ENCODE data around the gene CCK. TPM values are rescaled to one million over a fixed set of nuclear protein-coding genes. Genes with fewer than 3 reads are reported as not detected.

Gene CCK
- total and polyA plus RNA-seq, 12 donors: not detected

GRCh38 chr3:42224178-42224577 lies 41.8 kb downstream of the CCK start:
- no peak for TF ChIP-seq CTCF (IDR thresholded peaks at IDR 0.05)
- Histone ChIP-seq H3K36me3 (peaks cover 0 to 72% (median 8%) of the 10 kb centered on the region in 9 donors), H3K27ac (peak overlapping the region in 6 of 10 donors; percentile 3 to 81 (median 42)), H3K4me3 (no peak overlapping the region), H3K4me1 (peaks cover 0 to 17% (median 9%) of the 10 kb centered on the region in 9 donors), H3K27me3 (no peaks in the 10 kb centered on the region), H3K9me3 (no peaks in the 10 kb centered on the region)
- ATAC-seq: peak in 1 of 8 donors; percentile 14
- WGBS, 2 donors: 80% methylated on average over 9 of the region's 9 CpGs
- intact Hi-C loops (cut with DNase I): loop anchor here in 1 of 10 donors (10.0 kb wide), 1 partner anchor 321 kb away; no protein-coding TSS in a partner anchor
- DNase-seq: no peak

- peak overlapping the region in 1 of 10 donors; percentile 28 for H3K27ac ChIP-seq
- 80 to 85% methylated on average over 31 of the region's 31 CpGs for WGBS, 2 donors
- H3K27me3 ChIP-seq: no peaks in the 10 kb centered on the region
- TF ChIP-seq CTCF (IDR thresholded peaks at IDR 0.05): no peak
- DNase-seq (no peak), ATAC-seq (peak in 6 of 8 donors; percentile 7 to 46 (median 23))
- intact Hi-C loops (cut with DNase I): loop anchor here in 1 of 10 donors (10.0 kb wide), 1 partner anchor 322 kb away; no protein-coding TSS in a partner anchor
- no peaks in the 10 kb centered on the region for H3K9me3 ChIP-seq
- H3K4me3 ChIP-seq: no peak overlapping the region
- H3K4me1 ChIP-seq: peaks cover 0 to 17% (median 9%) of the 10 kb centered on the region in 9 donors
- H3K36me3 ChIP-seq: peaks cover 0 to 79% (median 8%) of the 10 kb centered on the region in 9 donors
Observed at GRCh38 chr3:42222942-42223693, 42.9 kb downstream of the CCK start.

GRCh38 chr3:42220436-42221121 lies 45.4 kb downstream of the CCK start:
- no peaks in the 10 kb centered on the region for H3K27me3 ChIP-seq
- ATAC-seq (no peak), DNase-seq (no peak)
- no peak overlapping the region for H3K27ac ChIP-seq
- intact Hi-C loops (cut with DNase I): loop anchor here in 1 of 10 donors (10.0 kb wide), 1 partner anchor 324 kb away; no protein-coding TSS in a partner anchor
- WGBS, 2 donors: 91 to 93% methylated on average over 17 of the region's 17 CpGs
- peaks cover 4 to 18% (median 12%) of the 10 kb centered on the region in 9 donors for H3K4me1 ChIP-seq
- peaks cover 0 to 97% (median 8%) of the 10 kb centered on the region in 9 donors for H3K36me3 ChIP-seq
- no peak overlapping the region for H3K4me3 ChIP-seq
- no peaks in the 10 kb centered on the region for H3K9me3 ChIP-seq
- no peak for TF ChIP-seq CTCF (IDR thresholded peaks at IDR 0.05)

DNA sequence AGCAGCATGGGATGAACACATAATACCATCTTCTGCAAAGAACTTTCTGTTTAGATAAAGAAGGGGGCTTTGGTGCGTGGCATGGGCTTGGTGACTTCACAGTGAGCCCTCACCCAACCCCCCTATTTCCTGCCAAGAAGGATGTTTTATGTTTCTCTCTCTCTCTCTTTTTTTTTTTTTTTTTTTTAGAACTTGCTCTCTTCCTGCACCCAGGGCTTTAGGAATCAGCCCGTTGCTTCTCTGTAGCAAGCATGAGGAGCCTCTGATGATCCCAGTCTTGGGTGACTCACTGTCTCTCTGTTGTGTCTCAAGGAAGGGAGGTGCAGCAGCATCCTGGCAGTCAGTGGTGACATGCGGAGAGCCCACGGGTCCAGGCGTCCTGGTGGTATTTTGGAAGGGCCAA lies 49.1 kb downstream of the CCK start:
- DNase-seq (no peak), ATAC-seq (peak in 1 of 8 donors; percentile 55)
- H3K4me1 ChIP-seq: peaks cover 0 to 12% (median 0%) of the 10 kb centered on the region in 9 donors
- intact Hi-C loops (cut with DNase I): no loop called here
- no peak overlapping the region for H3K27ac ChIP-seq
- H3K4me3 ChIP-seq: no peak overlapping the region
- H3K9me3 ChIP-seq: no peaks in the 10 kb centered on the region
- H3K36me3 ChIP-seq: peaks cover 0 to 97% (median 4%) of the 10 kb centered on the region in 9 donors
- 70 to 74% methylated on average over 5 of the region's 5 CpGs for WGBS, 2 donors
- H3K27me3 ChIP-seq: no peaks in the 10 kb centered on the region
- TF ChIP-seq CTCF (IDR thresholded peaks at IDR 0.05): no peak

Data from heart right ventricle (tissue), 16 donors.